MM.1S (cell line): Measurements from ENCODE around the gene FGF14.

Experiments used
- EZH2 ChIP-seq: fragments of 300-600 bp; sonication (generic); optimal IDR thresholded peaks from 2 replicates; pipeline ENCODE3; 2017; ENCODE audit warnings: low read depth, mild to moderate bottlenecking, antibody characterized with exemption, low read length, mixed read lengths
- EZH2phosphoT487 ChIP-seq: fragments of 300-600 bp; sonication (generic); IDR thresholded peaks from 2 replicates; pipeline ENCODE4 v1.6.1; 2018; ENCODE audit warnings: antibody characterized with exemption, low read length
- TF ChIP-seq, protein P1 (sequence below): fragments of 300-600 bp; sonication (generic); IDR thresholded peaks from 2 replicates; pipeline ENCODE4 v1.5.1; 2016; ENCODE audit warnings: antibody characterized with exemption, low read length, mixed read lengths

DNA sequence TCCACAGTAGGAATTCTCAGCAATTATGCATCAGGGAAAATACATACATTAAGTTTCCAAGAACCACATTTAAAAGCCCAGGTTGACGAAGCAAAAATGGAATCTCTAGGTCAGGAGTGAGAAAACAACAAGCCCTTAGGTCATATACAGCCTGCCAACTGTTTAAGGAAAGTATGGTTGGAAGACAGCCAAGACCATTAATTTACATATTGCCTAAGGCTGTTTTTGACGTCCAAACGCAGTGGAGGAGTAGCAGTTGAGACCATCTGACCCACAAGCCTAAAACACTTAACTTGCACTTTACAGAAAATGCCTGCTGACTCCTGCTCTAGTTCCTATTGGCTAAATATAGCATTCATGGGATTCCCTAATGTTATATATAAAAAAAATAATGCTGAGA, 650.4 kb downstream of the FGF14 start:
- no peak for TF ChIP-seq EZH2
- TF ChIP-seq, protein P1, sequence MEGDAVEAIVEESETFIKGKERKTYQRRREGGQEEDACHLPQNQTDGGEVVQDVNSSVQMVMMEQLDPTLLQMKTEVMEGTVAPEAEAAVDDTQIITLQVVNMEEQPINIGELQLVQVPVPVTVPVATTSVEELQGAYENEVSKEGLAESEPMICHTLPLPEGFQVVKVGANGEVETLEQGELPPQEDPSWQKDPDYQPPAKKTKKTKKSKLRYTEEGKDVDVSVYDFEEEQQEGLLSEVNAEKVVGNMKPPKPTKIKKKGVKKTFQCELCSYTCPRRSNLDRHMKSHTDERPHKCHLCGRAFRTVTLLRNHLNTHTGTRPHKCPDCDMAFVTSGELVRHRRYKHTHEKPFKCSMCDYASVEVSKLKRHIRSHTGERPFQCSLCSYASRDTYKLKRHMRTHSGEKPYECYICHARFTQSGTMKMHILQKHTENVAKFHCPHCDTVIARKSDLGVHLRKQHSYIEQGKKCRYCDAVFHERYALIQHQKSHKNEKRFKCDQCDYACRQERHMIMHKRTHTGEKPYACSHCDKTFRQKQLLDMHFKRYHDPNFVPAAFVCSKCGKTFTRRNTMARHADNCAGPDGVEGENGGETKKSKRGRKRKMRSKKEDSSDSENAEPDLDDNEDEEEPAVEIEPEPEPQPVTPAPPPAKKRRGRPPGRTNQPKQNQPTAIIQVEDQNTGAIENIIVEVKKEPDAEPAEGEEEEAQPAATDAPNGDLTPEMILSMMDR: no peak
- TF ChIP-seq EZH2phosphoT487: no peak
